ENCODE data around the gene UTP11.
A peak's percentile ranks its signal among the peaks of the same experiment; 100 is the strongest.

The UTP11 gene

DNA sequence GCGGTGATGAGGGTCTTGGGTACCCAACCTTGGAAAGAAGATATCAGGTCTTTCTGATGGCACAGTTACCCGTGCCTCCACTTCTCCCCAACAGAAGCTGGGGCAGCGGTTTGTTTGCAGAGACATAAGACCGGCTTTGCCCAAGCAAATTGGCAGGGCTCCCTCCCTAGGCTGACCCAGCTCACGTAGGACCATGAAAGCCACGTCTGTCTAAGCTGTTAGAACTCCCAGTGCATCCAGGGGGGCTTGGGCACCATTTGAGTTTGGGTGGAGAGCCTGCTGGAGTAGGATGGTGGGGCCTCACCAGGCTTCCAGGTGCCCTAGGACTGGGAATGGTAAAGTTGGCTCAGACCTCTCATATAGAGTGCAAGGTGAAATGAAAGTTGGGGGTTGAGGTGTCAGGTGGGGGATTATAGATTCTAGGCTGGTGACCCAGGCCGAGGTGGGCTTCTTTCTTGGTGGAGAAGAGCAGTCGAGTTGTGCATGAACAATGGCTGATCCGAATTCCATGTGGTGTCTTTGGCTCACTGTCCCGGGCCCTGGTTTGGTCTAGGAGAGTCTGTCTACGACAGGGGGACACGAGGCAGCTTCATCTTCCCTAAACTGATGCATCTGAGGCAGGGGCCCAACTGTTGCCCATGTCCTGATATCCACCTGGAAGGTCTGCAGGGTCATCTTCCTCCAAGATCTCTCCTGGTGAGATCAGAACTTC lies 30.7 kb downstream of the UTP11 start:
- no peak overlapping the region for H3K4me3 ChIP-seq (ENCODE audit: low read depth, low read length)
- no peak for DNase-seq (ENCODE audit: low read depth)

DNA sequence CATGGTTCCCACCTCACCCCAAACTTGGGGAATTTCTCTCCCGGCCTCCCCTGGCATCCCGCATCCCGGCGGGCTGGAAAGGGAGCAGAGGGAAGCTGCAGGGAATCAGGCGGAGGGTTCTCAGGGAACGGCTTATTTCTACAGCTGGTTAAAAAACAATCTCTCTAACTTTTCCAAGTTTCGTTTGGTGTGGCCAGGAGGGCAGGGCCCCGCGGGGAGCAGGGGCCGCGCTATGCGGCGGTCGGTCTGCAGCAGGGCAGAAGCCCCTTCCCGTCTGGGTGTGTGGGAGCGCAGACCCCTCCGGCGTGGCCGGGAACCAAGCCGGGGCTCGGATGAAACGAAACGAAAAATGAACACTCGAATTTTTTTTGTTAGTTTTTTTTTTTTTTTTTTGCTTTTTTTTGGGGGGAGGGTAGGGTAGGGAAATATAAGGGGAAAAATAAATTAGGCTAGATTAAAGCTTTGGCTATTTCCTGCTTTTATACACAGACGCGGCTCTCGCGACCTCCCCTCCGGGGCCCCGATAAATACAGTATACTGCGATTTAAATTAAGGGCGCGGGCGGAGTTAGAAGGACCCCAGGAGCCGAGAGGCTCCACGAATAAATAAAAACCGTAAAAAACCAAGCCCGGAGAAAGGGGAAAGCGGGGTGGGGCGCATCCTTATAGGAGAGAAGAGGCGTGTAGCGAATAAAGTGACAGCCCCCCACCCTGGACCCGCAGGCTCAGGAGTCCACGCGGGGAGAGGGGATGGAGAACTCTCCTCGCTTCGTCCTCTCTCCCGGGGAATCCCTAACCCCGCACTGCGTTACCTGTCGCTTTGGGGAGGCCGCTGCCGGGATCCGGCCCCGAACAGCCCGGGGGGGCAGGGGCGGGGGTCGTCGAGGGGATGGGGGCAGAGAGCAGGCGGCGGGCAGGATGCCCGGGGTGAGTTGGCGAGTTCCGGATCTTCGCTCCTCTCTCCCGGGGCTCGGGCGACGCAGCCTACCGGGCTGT lies 32.0 kb downstream of the UTP11 start:
- peak overlapping the region; percentile 46 for H3K4me3 ChIP-seq (ENCODE audit: low read depth, low read length)
- DNase-seq (ENCODE audit: low read depth), result no peak

DNA sequence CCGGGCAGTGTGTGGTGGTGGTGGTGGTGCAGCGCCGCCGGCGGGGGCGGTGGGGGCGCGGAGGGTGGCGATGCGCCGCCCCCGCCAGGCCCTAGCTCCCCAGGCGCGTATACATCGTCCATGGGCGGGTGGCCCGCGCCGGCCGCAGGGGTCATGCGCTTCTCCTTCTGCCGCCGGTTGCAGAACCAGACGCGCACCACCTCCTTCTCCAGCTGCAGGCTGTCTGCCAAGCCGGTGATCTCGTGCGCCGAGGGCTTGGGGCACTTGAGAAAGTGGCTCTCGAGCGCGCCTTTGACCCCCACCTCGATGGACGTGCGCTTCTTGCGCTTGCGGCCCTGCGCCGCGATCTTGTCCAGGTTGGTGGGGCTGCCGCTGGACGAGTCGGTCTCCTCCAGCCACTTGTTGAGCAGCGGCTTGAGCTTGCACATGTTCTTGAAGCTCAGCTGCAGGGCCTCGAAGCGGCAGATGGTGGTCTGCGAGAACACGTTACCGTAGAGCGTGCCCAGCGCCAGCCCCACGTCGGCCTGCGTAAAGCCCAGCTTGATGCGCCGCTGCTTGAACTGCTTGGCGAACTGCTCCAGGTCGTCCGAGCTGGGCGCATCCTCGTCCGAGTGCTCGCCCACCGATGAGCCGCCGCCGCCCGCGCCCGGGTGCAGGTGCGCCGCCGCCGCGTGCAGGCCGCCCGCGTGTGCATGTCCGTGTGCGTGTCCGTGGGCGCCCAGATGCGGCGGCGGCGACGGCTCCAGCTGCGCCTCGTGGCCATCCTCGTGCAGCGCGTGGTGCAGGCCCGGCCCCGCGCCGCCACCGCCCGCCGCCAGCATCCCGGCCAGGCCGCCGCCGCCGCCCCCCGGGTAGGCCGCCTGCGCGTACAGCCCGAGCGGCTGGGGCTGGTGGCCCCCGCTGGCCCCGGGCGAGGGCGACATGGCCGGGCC lies 33.1 kb downstream of the UTP11 start:
- no peak for DNase-seq (ENCODE audit: low read depth)
- no peak overlapping the region for H3K4me3 ChIP-seq (ENCODE audit: low read depth, low read length)

- peak within 1 kb of the TSS; percentile 58 for H3K4me3 ChIP-seq (ENCODE audit: low read depth, low read length)
- no peak for DNase-seq (ENCODE audit: low read depth)
These were observed 33.9 kb downstream of the UTP11 start, which contains the start of gene POU3F1 for GRCh38 chr1:38046333-38046883. POU3F1 (minus strand) TSS chr1:38046793; CDS start chr1:38046743, 50 bp downstream.

DNA sequence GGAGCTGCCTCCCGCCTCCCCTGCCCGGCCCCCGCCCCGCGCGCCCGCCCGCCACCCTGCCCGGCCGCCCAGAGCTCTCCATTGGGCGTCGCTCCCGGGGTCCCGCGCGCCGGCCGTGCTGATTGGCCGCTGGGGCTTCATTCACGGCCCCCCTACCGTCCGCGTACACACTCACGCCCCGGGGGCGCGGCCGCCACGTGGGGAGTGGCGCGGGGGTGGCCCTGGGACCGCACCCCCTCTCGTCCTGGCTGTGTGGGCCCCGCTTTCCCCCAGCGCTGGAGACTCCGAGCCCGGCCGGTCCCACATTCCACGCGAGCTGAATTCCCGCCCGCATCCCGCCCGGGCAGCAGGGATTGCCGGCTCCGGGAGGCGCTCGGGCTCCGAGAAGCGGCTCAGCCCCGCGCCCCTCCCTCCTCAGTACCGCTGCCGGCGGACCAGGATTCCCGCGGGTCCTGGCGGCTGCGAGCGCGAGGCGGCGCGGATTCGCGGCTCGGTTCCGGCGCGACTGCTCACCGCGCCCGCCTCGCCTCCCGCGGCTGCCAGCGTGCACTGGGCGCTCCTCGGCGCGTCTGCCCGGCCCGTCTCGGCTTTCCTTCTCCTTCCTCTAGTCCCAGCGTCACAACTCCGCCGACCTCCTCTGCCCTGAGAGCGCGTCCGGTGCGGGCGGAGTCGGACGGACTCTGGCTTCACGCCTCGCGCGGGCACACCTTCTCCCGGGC lies 34.5 kb downstream of the UTP11 start:
- DNase-seq (ENCODE audit: low read depth), result peak; percentile 30
- peak overlapping the region; percentile 58 for H3K4me3 ChIP-seq (ENCODE audit: low read depth, low read length)

GRCh38 chr1:38047603-38048141 lies 35.1 kb downstream of the UTP11 start:
- peak overlapping the region; percentile 58 for H3K4me3 ChIP-seq (ENCODE audit: low read depth, low read length)
- no peak for DNase-seq (ENCODE audit: low read depth)

- H3K4me3 ChIP-seq (ENCODE audit: low read depth, low read length), result no peak overlapping the region
- DNase-seq (ENCODE audit: low read depth), result no peak
These were observed 38.0 kb downstream of the UTP11 start for GRCh38 chr1:38050397-38051078.

DNA sequence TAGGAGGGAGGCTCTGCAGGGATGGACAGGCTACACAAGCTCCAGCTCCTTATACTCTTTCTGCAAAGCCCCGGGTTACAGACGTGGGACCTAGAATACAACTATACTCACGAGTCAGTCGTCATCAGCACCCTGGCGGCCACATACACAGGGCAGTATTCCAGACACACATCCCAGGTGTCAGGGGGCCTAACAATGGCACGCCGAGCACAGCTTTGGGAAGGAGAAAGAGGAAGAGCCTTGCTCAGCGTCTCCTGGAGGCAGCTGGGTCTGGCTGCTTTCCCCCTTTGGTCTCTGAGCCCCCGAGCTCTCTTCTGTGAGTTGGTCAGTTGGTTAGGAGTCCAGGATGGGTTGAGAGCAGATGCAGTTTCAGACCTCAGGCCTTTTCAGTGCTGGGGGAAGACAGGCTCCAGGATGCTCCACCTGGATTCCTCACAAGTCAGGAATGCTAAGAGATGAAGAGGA lies 38.6 kb downstream of the UTP11 start:
- H3K4me3 ChIP-seq (ENCODE audit: low read depth, low read length), result no peak overlapping the region
- DNase-seq (ENCODE audit: low read depth), result no peak

DNA sequence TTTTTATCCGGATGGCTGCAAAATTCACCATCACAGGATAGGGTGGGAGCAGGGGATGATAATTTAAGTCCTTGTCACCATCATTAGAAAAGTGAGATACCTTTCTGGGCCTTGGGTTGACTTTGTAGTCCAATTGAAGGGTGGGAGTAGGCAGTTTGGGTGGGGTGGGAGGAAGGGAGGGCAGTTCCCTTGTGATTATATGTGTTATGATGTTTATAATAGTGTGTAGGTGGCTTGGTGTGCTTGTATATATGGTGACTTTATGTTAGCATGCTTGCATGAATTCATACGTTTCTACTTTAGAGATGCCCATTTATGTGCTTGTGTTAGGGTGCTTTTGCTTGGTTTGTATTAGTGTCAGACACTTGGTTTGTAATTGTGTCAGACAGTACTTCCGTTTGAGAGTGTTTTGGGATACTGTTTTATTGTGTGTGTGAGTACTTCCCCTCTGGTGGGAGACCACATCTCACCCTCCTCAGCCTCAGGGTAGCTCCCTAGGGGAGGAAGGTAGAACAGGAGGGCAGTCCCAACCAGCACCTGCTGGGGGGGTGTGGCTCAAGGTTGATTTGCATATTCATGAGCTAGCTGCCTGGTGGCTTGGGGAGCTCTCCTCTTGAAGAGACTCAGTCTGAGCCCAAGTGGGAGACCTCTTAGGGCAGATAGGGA lies 40.3 kb downstream of the UTP11 start:
- DNase-seq (ENCODE audit: low read depth), result no peak
- no peak overlapping the region for H3K4me3 ChIP-seq (ENCODE audit: low read depth, low read length)

GRCh38 chr1:38053416-38054091 lies 41.0 kb downstream of the UTP11 start:
- DNase-seq (ENCODE audit: low read depth), result no peak
- no peak overlapping the region for H3K4me3 ChIP-seq (ENCODE audit: low read depth, low read length)

GRCh38 chr1:38055398-38055797 lies 42.9 kb downstream of the UTP11 start:
- no peak for DNase-seq (ENCODE audit: low read depth)

DNA sequence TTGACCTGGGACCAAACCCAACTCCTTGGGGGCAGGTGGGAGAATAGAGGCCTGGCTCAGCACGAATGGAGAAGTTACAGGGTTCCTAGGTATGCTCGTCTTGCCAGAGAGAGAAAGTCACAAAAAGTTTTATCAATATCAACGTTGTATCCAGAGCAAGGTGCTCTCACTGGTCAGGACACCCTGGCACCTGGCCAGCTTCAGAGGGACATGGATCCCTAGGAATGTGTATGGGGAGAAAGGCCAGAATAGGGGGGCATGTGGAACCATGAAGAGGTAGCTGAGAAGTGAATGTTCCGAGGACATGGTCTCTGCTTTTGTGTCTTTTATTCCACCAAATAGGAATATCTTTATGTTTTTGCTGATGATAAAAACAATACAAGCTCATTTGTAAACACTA lies 43.4 kb downstream of the UTP11 start:
- no peak overlapping the region for H3K4me3 ChIP-seq (ENCODE audit: low read depth, low read length)
- DNase-seq (ENCODE audit: low read depth), result no peak

More at GRCh38 chr1:38055398-38055797, 42.9 kb downstream of the UTP11 start:
- H3K4me3 ChIP-seq (ENCODE audit: low read depth, low read length), result no peak overlapping the region

DNA sequence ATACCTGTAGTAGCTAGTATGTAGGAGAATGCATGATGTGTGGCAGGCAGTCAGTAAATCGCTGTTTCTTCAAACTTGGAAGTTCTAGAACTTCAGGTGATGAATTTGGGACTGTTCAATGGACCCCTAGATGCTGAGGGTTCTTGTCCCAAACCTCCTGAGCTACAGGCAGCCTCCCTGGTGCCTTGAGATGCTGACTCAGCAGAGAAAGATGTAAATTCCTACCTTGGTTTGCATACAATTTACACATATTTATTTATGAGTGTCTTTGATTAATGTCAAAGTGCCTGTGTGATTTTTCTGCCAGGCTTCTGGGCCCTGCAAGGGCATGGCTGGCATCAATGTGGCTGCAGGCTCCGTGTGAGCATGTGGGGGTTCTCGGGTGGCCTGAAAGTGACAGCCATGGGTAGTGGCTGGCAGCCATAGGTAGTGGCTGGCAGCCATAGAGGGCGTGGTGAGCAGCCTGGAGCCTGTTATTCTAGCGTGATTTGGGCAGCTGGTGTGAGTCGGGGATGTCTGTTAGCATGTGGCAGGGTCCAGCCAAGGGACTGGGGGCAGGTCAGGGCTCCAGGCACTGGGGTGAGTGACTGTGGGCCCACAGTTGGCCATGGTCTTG lies 47.2 kb downstream of the UTP11 start:
- H3K4me3 ChIP-seq (ENCODE audit: low read depth, low read length), result no peak overlapping the region
- DNase-seq (ENCODE audit: low read depth), result no peak

GRCh38 chr1:38060498-38060897 lies 48.0 kb downstream of the UTP11 start:
- no peak overlapping the region for H3K4me3 ChIP-seq (ENCODE audit: low read depth, low read length)
- no peak for DNase-seq (ENCODE audit: low read depth)

DNA sequence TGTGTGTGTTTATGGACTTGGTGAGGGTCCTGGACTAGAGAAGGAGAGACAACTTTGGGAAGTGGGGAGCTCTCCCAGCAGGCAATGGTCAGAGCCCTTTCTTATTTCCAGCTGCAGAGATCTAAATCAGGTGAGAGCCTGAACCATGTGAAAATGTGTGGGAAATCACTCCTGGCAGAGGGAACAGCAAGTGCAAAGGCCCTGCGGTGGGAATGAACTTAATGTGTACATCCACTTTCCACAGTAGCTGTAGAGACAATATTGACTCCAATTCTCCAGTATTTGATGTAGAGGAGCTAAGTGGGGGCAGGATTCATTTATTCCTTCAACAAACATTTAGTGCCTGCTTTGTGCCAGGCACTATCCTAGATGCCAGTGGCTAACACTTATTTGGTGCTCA lies 48.8 kb downstream of the UTP11 start:
- no peak overlapping the region for H3K4me3 ChIP-seq (ENCODE audit: low read depth, low read length)
- DNase-seq (ENCODE audit: low read depth), result no peak

- no peak overlapping the region for H3K4me3 ChIP-seq (ENCODE audit: low read depth, low read length)
- no peak for DNase-seq (ENCODE audit: low read depth)
These were observed 49.4 kb downstream of the UTP11 start for GRCh38 chr1:38061883-38062328.

Data from skeletal muscle cell (primary cell).